Thoracic aorta (tissue), 2 donors: ENCODE data around the gene RUNX1. TPM values are rescaled to one million over a fixed set of nuclear protein-coding genes. Genes with fewer than 3 reads are reported as not detected.

Experiments
- ATAC-seq: fragments of 150-250 bp; one replicate; pipeline ENCODE4 v1.8.0; 2017; ENCODE audit warnings: low read depth; ENCODE audit not compliant: insufficient number of reproducible peaks, low FRiP score
- DNase-seq: peaks from one replicate; pipeline ENCODE4 v3.0.0-alpha.2; 2020; ENCODE audit warnings: low spot score
- H3K27ac ChIP-seq, 2 donors: fragments of 200-600 bp; sonication (generic); 1 replicate in 1 of 2; 2 replicates in 1 of 2; pipeline ENCODE4 v1.5.1; 2016; ENCODE audit warnings: mild to moderate bottlenecking in 2 of 2, moderate library complexity in 2 of 2
- H3K27me3 ChIP-seq: fragments of 200-600 bp; sonication (generic); replicated peaks from 2 replicates; pipeline ENCODE4 v1.6.0; 2016; ENCODE audit warnings: mild to moderate bottlenecking; ENCODE audit not compliant: insufficient read depth
- H3K36me3 ChIP-seq: fragments of 200-600 bp; sonication (generic); one replicate; pipeline ENCODE4 v1.5.1; 2016
- H3K4me1 ChIP-seq, 2 donors: fragments of 200-600 bp; sonication (generic); 1 replicate in 1 of 2; 2 replicates in 1 of 2; pipeline versions ENCODE4 v1.5.1 to v1.6.0; 2016; ENCODE audit warnings: low read depth in 2 of 2, mild to moderate bottlenecking in 1 of 2; ENCODE audit not compliant: control insufficient read depth in 1 of 2
- H3K4me3 ChIP-seq: fragments of 200-600 bp; sonication (generic); 2 replicates; pipeline ENCODE4 v1.5.1; 2016; ENCODE audit warnings: mild to moderate bottlenecking
- H3K9me3 ChIP-seq: fragments of 200-600 bp; sonication (generic); 2 replicates; pipeline ENCODE4 v1.5.1; 2016
- CTCF ChIP-seq: fragments of 200-600 bp; sonication (generic); IDR thresholded peaks from one replicate; pipeline ENCODE4 v1.5.1; 2019; ENCODE audit warnings: antibody characterized with exemption
- total RNA-seq, 2 donors: library from RNA; depleted of rRNA; stranded (reverse); fragments of >200 nt; gene quantifications; one replicate each; pipeline versions ENCODE4 v1.1.0 to v1.2.3, GENCODE V29; 2016

The RUNX1 gene
- total RNA-seq, 2 donors from 2014 or later: 47.4 to 64.7 TPM

- Histone ChIP-seq H3K27me3 (no peaks in the 10 kb centered on the region), H3K9me3 (no peaks in the 10 kb centered on the region)
These were observed 258.8 kb downstream of the RUNX1 start for GRCh38 chr21:34790341-34790740.

GRCh38 chr21:34788879-34789278 lies 260.2 kb downstream of the RUNX1 start:
- H3K4me3 ChIP-seq: no peak overlapping the region
- H3K36me3 ChIP-seq: no peaks in the 10 kb centered on the region
- no peak overlapping the region for H3K27ac ChIP-seq
- TF ChIP-seq CTCF: no peak
- no peaks in the 10 kb centered on the region for H3K4me1 ChIP-seq
- no peaks in the 10 kb centered on the region for H3K27me3 ChIP-seq
- no peak for ATAC-seq
- no peak for DNase-seq
- no peaks in the 10 kb centered on the region for H3K9me3 ChIP-seq

More at GRCh38 chr21:34790341-34790740, 258.8 kb downstream of the RUNX1 start:
- no peak for TF ChIP-seq CTCF
- H3K4me1 ChIP-seq: no peaks in the 10 kb centered on the region
- ATAC-seq (no peak), DNase-seq (no peak)
- H3K27ac ChIP-seq: no peak overlapping the region
- no peak overlapping the region for H3K4me3 ChIP-seq
- no peaks in the 10 kb centered on the region for H3K36me3 ChIP-seq

DNA sequence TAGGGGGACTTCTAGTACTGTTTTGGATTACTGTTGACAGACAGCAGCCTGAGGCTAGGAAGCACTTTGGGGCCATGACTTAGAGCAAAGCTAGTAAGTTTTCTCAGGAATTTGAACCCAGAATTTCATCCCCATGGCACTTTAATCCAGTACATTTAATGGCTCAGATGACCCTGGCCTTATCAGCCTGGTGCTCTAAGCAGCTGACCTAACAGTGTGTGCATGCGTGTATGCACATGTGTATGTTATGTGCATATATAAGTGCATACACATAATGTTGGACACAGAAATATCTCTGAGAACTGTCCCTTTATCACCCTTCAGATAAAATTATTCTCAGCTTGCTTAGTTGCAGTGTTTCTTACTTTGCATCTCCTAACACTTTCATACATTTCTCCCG lies 265.3 kb downstream of the RUNX1 start:
- ATAC-seq: no peak
- TF ChIP-seq CTCF: no peak
- H3K4me1 ChIP-seq: no peaks in the 10 kb centered on the region
- DNase-seq: no peak
- H3K27ac ChIP-seq: no peak overlapping the region
- no peaks in the 10 kb centered on the region for H3K9me3 ChIP-seq
- H3K27me3 ChIP-seq: no peaks in the 10 kb centered on the region
- no peaks in the 10 kb centered on the region for H3K36me3 ChIP-seq
- no peak overlapping the region for H3K4me3 ChIP-seq

- no peaks in the 10 kb centered on the region for H3K36me3 ChIP-seq
- no peaks in the 10 kb centered on the region for H3K9me3 ChIP-seq
- DNase-seq (no peak), ATAC-seq (no peak)
- no peak overlapping the region for H3K4me3 ChIP-seq
- TF ChIP-seq CTCF: no peak
- no peaks in the 10 kb centered on the region for H3K27me3 ChIP-seq
- no peaks in the 10 kb centered on the region for H3K4me1 ChIP-seq
- H3K27ac ChIP-seq: no peak overlapping the region
These were observed 266.4 kb downstream of the RUNX1 start for GRCh38 chr21:34782506-34783360.

DNA sequence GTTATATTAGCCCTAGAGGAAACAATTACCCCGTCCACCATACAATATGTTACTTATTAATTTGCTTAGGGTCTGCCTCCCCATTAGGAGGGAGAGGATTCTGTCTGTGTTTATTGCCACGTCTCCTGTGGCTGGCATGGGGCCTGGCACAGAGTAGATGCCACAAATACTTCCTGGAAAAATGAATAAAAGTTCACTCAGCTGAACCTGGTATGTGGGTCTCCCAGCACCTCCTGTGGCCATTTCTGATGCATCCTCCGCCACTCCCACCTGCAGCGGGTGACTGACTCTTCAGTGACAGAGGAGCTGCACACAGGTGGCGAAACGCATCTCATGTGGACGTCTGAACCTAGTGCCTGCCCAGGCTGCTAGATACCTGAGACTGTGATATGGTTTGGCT lies 267.6 kb downstream of the RUNX1 start:
- no peak for TF ChIP-seq CTCF
- Histone ChIP-seq H3K9me3 (no peaks in the 10 kb centered on the region), H3K27ac (no peak overlapping the region), H3K36me3 (no peaks in the 10 kb centered on the region), H3K4me1 (no peaks in the 10 kb centered on the region), H3K27me3 (no peaks in the 10 kb centered on the region), H3K4me3 (no peak overlapping the region)
- DNase-seq (no peak), ATAC-seq (no peak)
